ENCODE results near the gene MMP11.
A peak's percentile ranks its signal among the peaks of the same experiment; 100 is the strongest.

The MMP11 gene

DNA sequence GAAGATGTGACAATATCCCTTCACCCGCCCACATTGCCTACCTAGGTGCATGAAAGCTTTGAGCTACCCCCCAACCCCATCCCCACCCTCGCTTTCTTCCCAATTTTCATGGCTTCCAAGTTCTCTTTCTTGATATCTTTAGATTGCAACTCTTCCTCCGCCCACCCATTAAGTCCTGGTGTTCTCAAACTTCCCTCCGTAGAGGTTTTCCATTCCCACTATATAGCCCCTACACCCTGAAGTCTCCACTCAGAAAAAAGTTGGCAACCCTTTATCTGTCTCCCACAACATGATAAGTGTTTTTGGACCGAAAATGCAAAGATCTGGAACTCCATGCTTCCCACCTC lies 22.3 kb upstream of the MMP11 start:
- H3K4me1 ChIP-seq (ENCODE audit: control insufficient read depth in 5 of 5, insufficient read depth in 5 of 5, low read length in 5 of 5): peaks cover 0 to 33% (median 24%) of the 10 kb centered on the region in 5 donors
- H3K9ac ChIP-seq (ENCODE audit: low read length in 5 of 5): peak overlapping the region; percentile 4 to 92 (median 63)
- peak overlapping the region; percentile 69 to 87 (median 78) for H3K4me3 ChIP-seq (ENCODE audit: low read depth in 1 of 5, low read length in 5 of 5)
- no peaks in the 10 kb centered on the region for H3K9me3 ChIP-seq (ENCODE audit: control insufficient read depth in 5 of 5, low read length in 5 of 5)
- H3K27me3 ChIP-seq (ENCODE audit: control insufficient read depth in 5 of 5, insufficient read depth in 4 of 5, low read length in 5 of 5): no peaks in the 10 kb centered on the region
- no peak overlapping the region for H3K27ac ChIP-seq (ENCODE audit: low read depth, low read length)
- H3K36me3 ChIP-seq (ENCODE audit: control insufficient read depth in 5 of 5, insufficient read depth in 5 of 5, low read length in 5 of 5): peaks cover 0 to under 1% (median 0%) of the 10 kb centered on the region in 5 donors

- Histone ChIP-seq H3K36me3 (ENCODE audit: control insufficient read depth in 5 of 5, insufficient read depth in 5 of 5, low read length in 5 of 5) (no peaks in the 10 kb centered on the region), H3K27me3 (ENCODE audit: control insufficient read depth in 5 of 5, insufficient read depth in 4 of 5, low read length in 5 of 5) (no peaks in the 10 kb centered on the region), H3K9ac (ENCODE audit: low read length in 5 of 5) (peak within 1 kb of the TSS; percentile 4 to 92 (median 86)), H3K4me3 (ENCODE audit: low read depth in 1 of 5, low read length in 5 of 5) (peak within 1 kb of the TSS; percentile 69 to 87 (median 78)), H3K27ac (ENCODE audit: low read depth, low read length) (peak within 1 kb of the TSS; percentile 74), H3K9me3 (ENCODE audit: control insufficient read depth in 5 of 5, low read length in 5 of 5) (no peaks in the 10 kb centered on the region), H3K4me1 (ENCODE audit: control insufficient read depth in 5 of 5, insufficient read depth in 5 of 5, low read length in 5 of 5) (peaks cover 0 to 28% (median 20%) of the 10 kb centered on the region in 5 donors)
These were observed 21.8 kb upstream of the MMP11 start, which contains the start of gene ZNF70 for GRCh38 chr22:23750714-23751440. Gene ZNF70 (minus strand): TSS chr22:23751112. CDS start chr22:23745140, 5,972 bp downstream.

- Histone ChIP-seq H3K4me1 (ENCODE audit: control insufficient read depth in 5 of 5, insufficient read depth in 5 of 5, low read length in 5 of 5) (peaks cover 0 to 26% (median 19%) of the 10 kb centered on the region in 5 donors), H3K4me3 (ENCODE audit: low read depth in 1 of 5, low read length in 5 of 5) (peak overlapping the region; percentile 69 to 87 (median 76)), H3K9me3 (ENCODE audit: control insufficient read depth in 5 of 5, low read length in 5 of 5) (no peaks in the 10 kb centered on the region), H3K27me3 (ENCODE audit: control insufficient read depth in 5 of 5, insufficient read depth in 4 of 5, low read length in 5 of 5) (no peaks in the 10 kb centered on the region), H3K27ac (ENCODE audit: low read depth, low read length) (peak overlapping the region; percentile 74), H3K36me3 (ENCODE audit: control insufficient read depth in 5 of 5, insufficient read depth in 5 of 5, low read length in 5 of 5) (no peaks in the 10 kb centered on the region), H3K9ac (ENCODE audit: low read length in 5 of 5) (peak overlapping the region in 4 of 5 donors; percentile 82 to 92 (median 85))
These were observed 21.1 kb upstream of the MMP11 start for GRCh38 chr22:23751441-23751996.

- Histone ChIP-seq H3K4me3 (ENCODE audit: low read depth in 1 of 5, low read length in 5 of 5) (no peak overlapping the region), H3K4me1 (ENCODE audit: control insufficient read depth in 5 of 5, insufficient read depth in 5 of 5, low read length in 5 of 5) (peaks cover 0 to 26% (median 19%) of the 10 kb centered on the region in 5 donors), H3K27ac (ENCODE audit: low read depth, low read length) (no peak overlapping the region), H3K27me3 (ENCODE audit: control insufficient read depth in 5 of 5, insufficient read depth in 4 of 5, low read length in 5 of 5) (no peaks in the 10 kb centered on the region), H3K9ac (ENCODE audit: low read length in 5 of 5) (no peak overlapping the region), H3K36me3 (ENCODE audit: control insufficient read depth in 5 of 5, insufficient read depth in 5 of 5, low read length in 5 of 5) (no peaks in the 10 kb centered on the region), H3K9me3 (ENCODE audit: control insufficient read depth in 5 of 5, low read length in 5 of 5) (no peaks in the 10 kb centered on the region)
These were observed 20.5 kb upstream of the MMP11 start for GRCh38 chr22:23752090-23752691.

GRCh38 chr22:23752750-23753149 lies 19.9 kb upstream of the MMP11 start:
- no peak overlapping the region for H3K27ac ChIP-seq (ENCODE audit: low read depth, low read length)
- H3K9me3 ChIP-seq (ENCODE audit: control insufficient read depth in 5 of 5, low read length in 5 of 5): no peaks in the 10 kb centered on the region
- no peak overlapping the region for H3K4me3 ChIP-seq (ENCODE audit: low read depth in 1 of 5, low read length in 5 of 5)
- H3K9ac ChIP-seq (ENCODE audit: low read length in 5 of 5): no peak overlapping the region
- no peaks in the 10 kb centered on the region for H3K36me3 ChIP-seq (ENCODE audit: control insufficient read depth in 5 of 5, insufficient read depth in 5 of 5, low read length in 5 of 5)
- H3K4me1 ChIP-seq (ENCODE audit: control insufficient read depth in 5 of 5, insufficient read depth in 5 of 5, low read length in 5 of 5): peaks cover 0 to 26% (median 18%) of the 10 kb centered on the region in 5 donors
- no peaks in the 10 kb centered on the region for H3K27me3 ChIP-seq (ENCODE audit: control insufficient read depth in 5 of 5, insufficient read depth in 4 of 5, low read length in 5 of 5)

GRCh38 chr22:23753385-23753784 lies 19.3 kb upstream of the MMP11 start:
- Histone ChIP-seq H3K4me1 (ENCODE audit: control insufficient read depth in 5 of 5, insufficient read depth in 5 of 5, low read length in 5 of 5) (peaks cover 0 to 26% (median 18%) of the 10 kb centered on the region in 5 donors), H3K9ac (ENCODE audit: low read length in 5 of 5) (no peak overlapping the region), H3K36me3 (ENCODE audit: control insufficient read depth in 5 of 5, insufficient read depth in 5 of 5, low read length in 5 of 5) (no peaks in the 10 kb centered on the region), H3K4me3 (ENCODE audit: low read depth in 1 of 5, low read length in 5 of 5) (no peak overlapping the region), H3K9me3 (ENCODE audit: control insufficient read depth in 5 of 5, low read length in 5 of 5) (no peaks in the 10 kb centered on the region), H3K27me3 (ENCODE audit: control insufficient read depth in 5 of 5, insufficient read depth in 4 of 5, low read length in 5 of 5) (no peaks in the 10 kb centered on the region), H3K27ac (ENCODE audit: low read depth, low read length) (no peak overlapping the region)

GRCh38 chr22:23754220-23754919 lies 18.3 kb upstream of the MMP11 start, which contains the start of gene VPREB3:
Gene VPREB3 (minus strand): TSS chr22:23754425. CDS start chr22:23754363, 62 bp downstream.
- Histone ChIP-seq H3K4me1 (ENCODE audit: control insufficient read depth in 5 of 5, insufficient read depth in 5 of 5, low read length in 5 of 5) (peaks cover 0 to 26% (median 18%) of the 10 kb centered on the region in 5 donors), H3K9me3 (ENCODE audit: control insufficient read depth in 5 of 5, low read length in 5 of 5) (no peaks in the 10 kb centered on the region), H3K36me3 (ENCODE audit: control insufficient read depth in 5 of 5, insufficient read depth in 5 of 5, low read length in 5 of 5) (no peaks in the 10 kb centered on the region), H3K27ac (ENCODE audit: low read depth, low read length) (no peak within 1 kb of the TSS), H3K4me3 (ENCODE audit: low read depth in 1 of 5, low read length in 5 of 5) (no peak within 1 kb of the TSS), H3K27me3 (ENCODE audit: control insufficient read depth in 5 of 5, insufficient read depth in 4 of 5, low read length in 5 of 5) (no peaks in the 10 kb centered on the region), H3K9ac (ENCODE audit: low read length in 5 of 5) (no peak within 1 kb of the TSS)

DNA sequence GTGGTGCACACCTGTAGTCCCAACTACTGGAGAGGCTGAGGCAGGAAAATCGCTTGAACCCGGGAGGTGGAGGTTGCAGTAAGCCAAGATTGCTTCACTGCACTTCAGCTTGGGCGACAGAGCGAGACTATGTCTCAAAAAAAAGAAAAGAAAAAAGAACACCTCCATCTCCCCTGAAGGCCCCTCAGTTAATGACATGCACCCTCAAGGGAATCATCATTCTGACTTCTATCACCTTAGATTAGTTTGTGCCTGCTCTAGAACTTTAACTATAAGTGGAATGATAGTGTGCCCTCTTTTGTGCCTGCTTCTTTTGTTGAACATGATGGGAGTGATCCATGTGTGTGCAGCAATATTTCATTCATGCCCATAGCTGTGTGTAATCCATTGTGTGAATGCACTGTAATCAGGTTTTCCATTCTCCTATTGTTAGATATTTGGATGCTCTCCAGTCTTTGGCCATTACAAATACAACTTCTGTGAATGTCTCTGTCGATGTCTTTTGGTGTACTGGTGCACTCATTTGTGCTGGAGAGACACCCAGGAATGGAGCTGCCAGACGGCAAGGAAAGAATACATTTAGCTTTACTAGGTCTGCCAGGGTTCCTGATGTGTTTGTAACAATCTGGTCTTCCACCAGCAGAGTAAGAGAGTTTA lies 17.5 kb upstream of the MMP11 start:
- Histone ChIP-seq H3K27me3 (ENCODE audit: control insufficient read depth in 5 of 5, insufficient read depth in 4 of 5, low read length in 5 of 5) (no peaks in the 10 kb centered on the region), H3K27ac (ENCODE audit: low read depth, low read length) (no peak overlapping the region), H3K9me3 (ENCODE audit: control insufficient read depth in 5 of 5, low read length in 5 of 5) (no peaks in the 10 kb centered on the region), H3K4me1 (ENCODE audit: control insufficient read depth in 5 of 5, insufficient read depth in 5 of 5, low read length in 5 of 5) (peaks cover 0 to 19% (median 13%) of the 10 kb centered on the region in 5 donors), H3K9ac (ENCODE audit: low read length in 5 of 5) (no peak overlapping the region), H3K4me3 (ENCODE audit: low read depth in 1 of 5, low read length in 5 of 5) (no peak overlapping the region), H3K36me3 (ENCODE audit: control insufficient read depth in 5 of 5, insufficient read depth in 5 of 5, low read length in 5 of 5) (no peaks in the 10 kb centered on the region)

DNA sequence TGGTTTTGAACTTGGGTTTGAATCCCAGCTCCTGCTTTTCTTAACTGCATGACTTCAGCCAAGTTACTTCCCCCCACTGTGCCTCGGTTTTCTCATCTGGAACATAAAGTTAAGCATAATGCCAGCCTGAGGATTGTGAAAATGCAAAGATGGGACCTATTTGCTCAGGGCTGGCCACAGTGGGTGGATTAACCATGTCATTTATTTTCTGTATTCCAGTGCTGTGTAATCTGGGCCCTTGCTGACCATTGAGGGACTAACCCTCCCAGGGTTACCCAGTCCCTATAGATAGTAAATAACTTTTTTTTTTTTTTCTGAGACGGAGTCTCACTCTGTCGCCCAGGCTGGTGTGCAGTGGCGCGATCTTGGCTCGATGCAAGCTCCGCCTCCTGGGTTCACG lies 16.9 kb upstream of the MMP11 start:
- no peaks in the 10 kb centered on the region for H3K9me3 ChIP-seq (ENCODE audit: control insufficient read depth in 5 of 5, low read length in 5 of 5)
- H3K36me3 ChIP-seq (ENCODE audit: control insufficient read depth in 5 of 5, insufficient read depth in 5 of 5, low read length in 5 of 5): no peaks in the 10 kb centered on the region
- no peak overlapping the region for H3K9ac ChIP-seq (ENCODE audit: low read length in 5 of 5)
- no peaks in the 10 kb centered on the region for H3K27me3 ChIP-seq (ENCODE audit: control insufficient read depth in 5 of 5, insufficient read depth in 4 of 5, low read length in 5 of 5)
- no peak overlapping the region for H3K27ac ChIP-seq (ENCODE audit: low read depth, low read length)
- no peak overlapping the region for H3K4me3 ChIP-seq (ENCODE audit: low read depth in 1 of 5, low read length in 5 of 5)
- H3K4me1 ChIP-seq (ENCODE audit: control insufficient read depth in 5 of 5, insufficient read depth in 5 of 5, low read length in 5 of 5): peaks cover 0 to 13% (median 8%) of the 10 kb centered on the region in 5 donors
